HK-2 (cell line): ENCODE data around the gene GLRA1.
A peak's percentile ranks its signal among the peaks of the same experiment; 100 is the strongest.
"Not testable (repeated sequence)": the region's sequence is repeated elsewhere in the genome, so short reads cannot be mapped to it uniquely, and the experiment has no call there.

Experiments
- DNase-seq: peaks from one replicate; pipeline ENCODE4 v3.0.0-alpha.2; 2018; ENCODE audit not compliant: unreplicated experiment

Gene GLRA1

GRCh38 chr5:151885138-151885908 lies 39.3 kb downstream of the GLRA1 start:
- DNase-seq: no peak

DNA sequence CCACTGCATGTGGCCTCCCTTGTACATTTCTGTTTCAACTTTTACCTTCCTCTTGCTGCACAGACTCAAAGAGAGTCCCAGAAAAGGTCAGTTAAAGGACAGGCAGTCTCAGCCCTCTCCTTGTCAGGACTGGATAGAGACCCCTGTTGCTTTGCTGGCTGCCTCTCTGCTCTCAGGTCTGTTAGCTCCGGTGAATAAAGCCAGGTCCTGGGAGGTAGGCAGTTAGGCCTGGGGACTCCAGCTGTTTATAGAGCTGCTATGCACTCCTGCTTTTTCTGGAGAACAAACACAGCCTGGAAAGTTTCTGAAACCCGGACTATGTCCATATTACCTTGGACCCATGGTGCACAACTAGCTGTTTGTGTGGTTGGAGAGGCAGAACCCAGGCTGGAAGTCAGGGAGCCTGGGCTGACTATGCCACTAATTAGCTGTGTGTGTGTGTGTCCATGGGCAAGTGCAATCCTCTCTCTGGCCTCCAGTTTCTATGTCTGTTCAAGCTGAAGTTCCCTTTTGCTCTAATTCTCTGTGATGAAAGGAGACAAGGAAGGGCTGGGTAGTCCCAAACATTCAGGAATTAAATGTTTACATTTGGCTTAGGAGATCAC lies 42.9 kb downstream of the GLRA1 start:
- DNase-seq: no peak

DNA sequence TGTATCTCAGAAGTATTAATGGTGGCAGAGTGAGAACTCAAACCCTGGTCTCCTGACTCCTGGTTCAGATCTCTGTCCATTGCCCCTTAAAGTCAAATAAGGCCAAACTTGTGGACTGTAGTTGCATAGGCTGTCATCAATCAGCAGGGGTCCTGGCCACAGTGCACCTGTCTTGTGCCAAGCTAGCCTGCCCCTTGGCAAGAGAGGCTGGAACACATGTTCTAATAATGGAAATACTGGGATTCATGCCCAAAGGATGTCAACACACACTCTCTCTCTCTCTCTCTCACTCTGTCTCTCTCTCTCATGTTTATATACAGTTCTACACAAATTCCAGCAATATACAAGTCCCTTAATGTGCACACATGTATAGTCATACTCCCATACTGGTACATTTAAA lies 44.3 kb downstream of the GLRA1 start:
- no peak for DNase-seq

DNA sequence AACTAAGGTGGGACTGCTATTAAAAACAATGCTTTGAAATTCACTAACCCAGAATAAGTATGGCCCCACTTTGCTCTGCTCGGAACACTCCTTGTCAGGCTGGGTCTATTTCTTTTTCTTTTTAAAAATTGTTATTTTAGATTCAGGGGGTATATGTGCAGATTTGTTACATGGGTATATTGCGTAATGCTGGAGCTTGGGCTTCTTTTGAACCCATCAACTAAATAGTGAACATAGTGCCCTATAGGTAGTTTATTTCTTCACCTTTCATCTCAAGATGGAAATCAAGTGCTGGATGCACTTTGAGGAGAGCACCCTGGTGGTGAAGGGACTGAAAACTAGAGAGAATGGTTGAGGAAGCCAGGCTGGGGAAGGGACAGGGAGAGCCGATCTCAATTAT lies 51.0 kb downstream of the GLRA1 start:
- DNase-seq: no peak

DNA sequence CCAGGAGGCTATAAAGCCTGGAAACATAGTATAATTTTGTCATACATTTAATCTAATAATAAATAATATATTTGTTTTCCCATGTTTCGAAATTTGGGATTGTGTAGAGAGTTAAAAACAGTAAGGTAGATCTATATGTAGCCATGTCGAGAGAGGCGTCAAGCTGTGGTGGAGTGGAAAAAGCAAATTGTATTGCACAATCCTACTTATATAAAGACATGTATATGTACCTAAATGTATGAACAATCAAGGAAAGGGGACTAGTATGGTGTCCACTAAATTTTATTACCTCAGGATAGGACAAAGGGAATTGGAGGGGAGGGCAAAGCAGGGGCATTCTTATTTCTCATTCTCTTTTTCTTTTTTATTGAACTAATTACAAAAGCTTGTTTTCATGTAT lies 52.0 kb downstream of the GLRA1 start:
- no peak for DNase-seq

- DNase-seq: peak; percentile 41
These were observed 53.8 kb downstream of the GLRA1 start for GRCh38 chr5:151870820-151871219.

DNA sequence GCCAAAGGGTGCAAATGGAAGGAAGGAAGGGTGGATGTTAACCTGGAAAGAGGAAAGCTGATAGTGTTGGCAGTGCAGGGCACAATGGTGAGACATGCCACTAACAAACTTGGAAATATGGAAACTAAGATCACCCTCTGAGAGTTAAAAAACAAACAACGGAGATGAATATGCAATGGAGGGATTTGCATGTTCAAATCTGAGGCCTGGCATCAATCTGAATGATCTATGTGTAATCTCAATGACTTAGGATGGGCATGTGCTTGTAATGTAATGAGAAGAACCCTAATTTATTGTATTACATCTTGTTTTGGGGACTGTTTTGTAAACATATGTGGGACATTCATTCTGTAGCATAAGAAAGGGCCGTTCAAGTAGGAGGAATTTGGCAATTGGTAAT lies 54.4 kb downstream of the GLRA1 start:
- DNase-seq: no peak

DNA sequence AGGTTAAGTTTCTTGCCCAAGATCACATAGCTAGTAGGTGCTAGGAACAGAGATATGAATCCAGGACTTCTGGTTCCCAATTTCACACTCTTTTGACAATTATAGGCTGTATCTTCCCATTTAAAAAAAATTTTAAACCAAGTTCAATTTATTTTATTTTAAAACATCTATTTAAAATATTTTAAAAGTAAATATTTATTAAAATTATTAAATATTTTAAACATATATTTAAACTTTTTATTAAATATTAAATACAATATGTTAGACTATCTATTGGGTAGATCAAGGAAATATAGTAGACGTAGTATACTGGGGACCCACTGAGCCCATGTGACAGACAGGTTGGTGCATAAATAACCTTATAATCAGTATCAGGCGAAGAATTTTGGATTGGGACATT lies 54.8 kb downstream of the GLRA1 start:
- DNase-seq: no peak

- no peak for DNase-seq
These were observed 56.2 kb downstream of the GLRA1 start for GRCh38 chr5:151868451-151868850.

GRCh38 chr5:151864061-151864748 lies 60.4 kb downstream of the GLRA1 start:
- no peak for DNase-seq

DNA sequence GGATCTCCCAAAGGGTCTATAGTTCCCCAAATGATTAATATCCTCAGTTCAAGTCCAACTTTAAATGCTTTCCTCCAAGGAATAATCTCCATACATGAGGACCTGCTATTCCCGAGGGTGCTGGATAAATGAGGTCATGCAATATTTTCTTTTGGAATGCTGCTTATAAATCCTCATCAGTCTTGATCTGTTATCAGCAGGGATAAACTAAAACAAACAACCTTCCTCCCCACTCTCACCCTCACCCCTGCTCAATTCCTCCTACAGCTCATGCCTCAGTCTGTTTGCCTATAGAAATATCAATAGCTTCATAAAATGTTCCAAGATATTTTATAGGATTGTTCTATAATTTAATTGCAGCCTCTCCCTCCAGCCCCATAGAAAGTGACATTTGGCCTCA lies 61.1 kb downstream of the GLRA1 start:
- DNase-seq: no peak

- no peak for DNase-seq
These were observed 61.7 kb downstream of the GLRA1 start for GRCh38 chr5:151862811-151863472.

DNA sequence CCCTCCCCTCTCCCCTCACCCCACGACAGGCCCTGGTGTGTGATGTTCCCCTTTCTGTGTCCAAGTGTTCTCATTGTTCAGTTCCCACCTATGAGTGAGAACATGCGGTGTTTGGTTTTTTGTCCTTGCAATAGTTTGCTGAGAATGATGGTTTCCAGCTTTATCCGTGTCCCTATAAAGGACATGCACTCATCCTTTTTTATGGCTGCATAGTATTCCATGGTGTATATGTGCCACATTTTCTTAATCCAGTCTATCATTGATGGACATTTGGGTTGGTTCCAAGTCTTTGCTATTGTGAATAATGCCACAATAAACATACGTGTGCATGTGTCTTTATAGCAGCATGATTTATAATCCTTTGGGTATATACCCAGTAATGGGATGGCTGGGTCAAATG lies 63.8 kb downstream of the GLRA1 start:
- DNase-seq: not testable (repeated sequence)

DNA sequence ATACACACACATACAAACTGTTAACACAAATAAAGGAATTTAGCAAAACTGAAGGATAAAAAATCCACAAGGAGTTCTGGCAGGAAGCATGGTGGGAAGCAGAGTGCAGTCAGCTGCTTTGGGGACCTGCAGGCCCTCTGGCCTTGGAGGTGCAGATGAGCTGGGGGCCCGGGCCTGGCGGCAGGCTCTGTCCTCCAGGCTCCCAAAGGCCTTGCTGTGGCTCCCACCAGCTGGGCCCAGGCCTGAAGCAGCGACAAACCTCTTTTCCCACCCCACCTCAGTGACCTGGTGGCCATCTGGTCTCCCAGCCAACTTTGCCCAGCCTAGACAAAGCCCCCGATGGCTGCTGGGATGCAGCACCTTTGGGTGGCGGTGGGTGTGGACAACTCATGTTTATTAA lies 67.8 kb downstream of the GLRA1 start:
- DNase-seq: no peak

DNA sequence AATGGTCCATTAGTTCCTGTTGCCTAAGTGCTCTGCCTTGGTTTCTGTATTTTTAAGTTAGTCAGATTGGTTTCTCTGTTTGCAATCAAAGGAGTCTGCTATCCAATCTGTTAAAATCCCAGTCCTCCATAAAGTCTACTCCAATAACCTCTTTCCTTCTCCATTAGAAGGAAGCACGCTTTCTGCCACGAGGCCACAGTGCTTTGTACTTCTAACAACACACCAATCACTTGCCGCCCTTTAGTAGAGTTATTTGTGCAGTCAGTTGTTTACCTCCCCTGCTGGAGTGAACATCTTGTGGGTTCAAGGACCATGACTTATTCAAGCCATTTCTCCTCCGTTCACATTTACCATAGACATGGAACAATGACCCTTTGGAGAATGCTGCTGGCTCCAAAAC lies 69.0 kb downstream of the GLRA1 start:
- no peak for DNase-seq

- DNase-seq: no peak
These were observed 76.8 kb downstream of the GLRA1 start for GRCh38 chr5:151847871-151848270.

- no peak for DNase-seq
These were observed 77.9 kb downstream of the GLRA1 start for GRCh38 chr5:151846765-151847164.

GRCh38 chr5:151832843-151833242 lies 91.8 kb downstream of the GLRA1 start:
- DNase-seq: not testable (repeated sequence)

GRCh38 chr5:151829370-151829769 lies 95.3 kb downstream of the GLRA1 start:
- DNase-seq: no peak

- DNase-seq: peak; percentile 30
These were observed 99.2 kb downstream of the GLRA1 start for GRCh38 chr5:151825445-151825844.

GRCh38 chr5:151822141-151822540 lies 102.5 kb downstream of the GLRA1 start:
- no peak for DNase-seq

GRCh38 chr5:151820903-151821302 lies 103.7 kb downstream of the GLRA1 start:
- DNase-seq: no peak

- DNase-seq: no peak
These were observed 104.4 kb downstream of the GLRA1 start for GRCh38 chr5:151820271-151820670.
